Large intestine (tissue), 3 donors: ENCODE results near the gene EFCAB5. TPM values are rescaled to one million over a fixed set of nuclear protein-coding genes. Genes with fewer than 3 reads are reported as not detected.
A peak's percentile ranks its signal among the peaks of the same experiment; 100 is the strongest.

Experiments used
- DNase-seq, 2 donors: peaks; one replicate each; pipeline versions ENCODE4 v3.0.0 to v3.0.0-alpha.2; 2013
- H3K27ac ChIP-seq: one replicate; pipeline ENCODE4 v1.5.1; 2013; ENCODE audit warnings: low read length
- H3K27me3 ChIP-seq: 2 replicates; pipeline ENCODE4 v1.6.1; 2013; ENCODE audit warnings: low read length; ENCODE audit not compliant: control insufficient read depth, insufficient read depth
- H3K36me3 ChIP-seq: 2 replicates; pipeline ENCODE4 v1.6.1; 2013; ENCODE audit warnings: low read length; ENCODE audit not compliant: control insufficient read depth, insufficient read depth
- H3K4me1 ChIP-seq: one replicate; pipeline ENCODE4 v1.6.1; 2013; ENCODE audit warnings: low read length; ENCODE audit not compliant: control insufficient read depth, insufficient read depth
- H3K4me3 ChIP-seq: one replicate; pipeline ENCODE4 v1.5.1; 2013; ENCODE audit warnings: low read length
- H3K9me3 ChIP-seq: one replicate; pipeline ENCODE4 v1.6.1; 2013; ENCODE audit warnings: mild to moderate bottlenecking, low read depth, low read length, moderate library complexity; ENCODE audit not compliant: control insufficient read depth
- WGBS: methylation state at CpG from one replicate; pipeline ENCODE4 v1.1.5; 2013; ENCODE audit warnings: low lambda C conversion rate; ENCODE audit not compliant: insufficient coverage; 5-methylcytosine and 5-hydroxymethylcytosine counted together
- polyA plus RNA-seq: library from polyadenylated mRNA; unstranded; fragments of 120-200 nt; gene quantifications from one replicate; pipeline ENCODE4 v1.2.1, GENCODE V29; 2013

EFCAB5 gene
- polyA plus RNA-seq, 1 donor, result 1.5 TPM

DNA sequence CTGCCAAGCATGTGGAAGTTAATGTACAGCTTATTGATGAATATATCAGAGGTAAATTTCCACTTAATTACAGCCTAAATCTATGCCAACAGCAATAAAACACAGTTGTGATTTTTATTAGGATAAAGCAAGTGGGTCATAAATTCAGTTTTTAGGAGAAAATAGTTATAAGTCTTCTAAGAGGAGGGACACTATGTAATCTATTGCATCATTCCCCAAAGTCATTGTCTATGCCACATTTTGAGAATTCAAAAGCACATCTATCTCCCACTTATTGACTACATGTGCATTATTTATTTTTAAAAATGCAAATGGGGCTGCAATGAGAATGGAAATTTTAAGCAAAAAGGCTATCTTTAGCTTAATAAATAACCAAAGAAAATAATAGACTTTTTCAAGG is 151.5 kb downstream of the EFCAB5 start:
- Histone ChIP-seq H3K4me1 (no peaks in the 10 kb centered on the region), H3K27ac (no peak overlapping the region), H3K9me3 (no peaks in the 10 kb centered on the region), H3K27me3 (peaks cover 11% of the 10 kb centered on the region), H3K4me3 (no peak overlapping the region), H3K36me3 (no peaks in the 10 kb centered on the region)
- DNase-seq, result no peak

DNA sequence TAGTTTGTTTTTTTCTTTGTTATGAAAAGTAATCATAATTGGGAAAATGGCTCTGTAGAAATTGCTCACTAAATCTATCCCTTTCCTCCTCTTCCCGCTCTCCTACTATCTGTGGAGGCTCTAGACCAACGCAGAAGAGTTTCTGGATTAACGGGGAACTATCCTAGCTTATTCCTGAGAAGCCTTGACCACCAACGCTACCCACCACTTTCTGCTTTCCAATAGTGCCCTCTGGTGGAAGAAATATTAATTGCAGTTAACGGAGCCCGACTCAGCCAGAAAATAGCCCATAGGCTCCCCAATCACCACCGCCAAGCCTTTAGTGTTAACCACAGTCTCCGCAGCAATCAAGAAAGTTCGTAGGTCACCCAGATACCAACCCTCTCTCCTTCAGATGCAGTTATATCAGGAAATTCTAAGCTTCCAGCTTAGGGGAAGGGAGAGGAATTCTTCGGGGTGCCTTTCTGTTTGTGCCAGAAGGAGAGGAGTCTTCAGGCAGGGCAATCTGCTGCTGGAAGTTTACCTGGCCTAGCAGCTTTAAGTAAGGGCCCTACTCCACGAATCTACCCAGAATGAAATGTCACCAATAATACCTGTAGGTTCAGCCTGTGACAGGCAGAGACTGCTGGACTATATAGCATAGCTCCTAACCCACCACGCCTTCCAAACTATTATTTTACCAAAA is 152.2 kb downstream of the EFCAB5 start:
- no peak overlapping the region for H3K4me3 ChIP-seq
- peak; percentile 28 to 47 for DNase-seq
- peaks cover 11% of the 10 kb centered on the region for H3K27me3 ChIP-seq
- H3K4me1 ChIP-seq, result no peaks in the 10 kb centered on the region
- no peaks in the 10 kb centered on the region for H3K36me3 ChIP-seq
- H3K9me3 ChIP-seq, result no peaks in the 10 kb centered on the region
- H3K27ac ChIP-seq, result no peak overlapping the region
- WGBS, result no CpG with 5 or more reads among the region's 12 CpGs

DNA sequence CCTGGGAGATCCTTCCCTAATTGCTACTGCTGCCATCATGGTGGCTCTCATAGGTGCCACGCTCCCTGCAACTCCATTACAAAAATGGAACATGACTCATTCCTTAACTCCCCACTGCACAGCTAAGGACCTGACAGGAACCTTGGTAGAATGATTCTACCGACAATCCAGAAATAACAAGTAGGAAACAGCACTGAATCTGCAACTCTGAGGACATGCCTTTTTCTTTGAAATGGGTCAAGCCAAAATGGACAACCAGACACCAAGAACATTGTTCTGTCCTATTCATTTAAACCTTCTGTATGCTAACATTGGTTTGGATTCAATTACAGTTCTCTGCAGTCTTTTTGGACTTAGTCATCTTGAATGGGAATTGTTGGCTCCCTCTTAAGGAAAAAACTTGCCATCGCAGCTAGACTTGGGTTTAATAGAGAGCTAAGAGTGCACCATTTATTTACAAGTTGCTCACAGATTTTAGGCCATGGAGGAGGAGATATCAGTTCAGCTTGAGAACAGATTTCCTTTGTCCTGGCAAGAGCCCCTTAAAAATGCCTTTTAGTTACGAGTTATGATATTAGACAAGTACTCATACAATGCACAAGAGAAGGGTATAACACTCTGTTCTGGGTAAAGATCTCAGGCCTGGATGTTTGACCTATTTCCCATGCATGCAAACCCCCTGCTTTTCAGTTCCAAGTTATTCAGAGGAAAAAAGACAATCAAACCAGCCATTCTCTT is 154.2 kb downstream of the EFCAB5 start:
- Histone ChIP-seq H3K4me1 (no peaks in the 10 kb centered on the region), H3K4me3 (no peak overlapping the region), H3K27me3 (peaks cover 5% of the 10 kb centered on the region), H3K36me3 (no peaks in the 10 kb centered on the region), H3K9me3 (no peaks in the 10 kb centered on the region), H3K27ac (no peak overlapping the region)
- 100% methylated on average over 1 of the region's 4 CpGs for WGBS
- DNase-seq, result peak in 1 of 2 donors; percentile 36

DNA sequence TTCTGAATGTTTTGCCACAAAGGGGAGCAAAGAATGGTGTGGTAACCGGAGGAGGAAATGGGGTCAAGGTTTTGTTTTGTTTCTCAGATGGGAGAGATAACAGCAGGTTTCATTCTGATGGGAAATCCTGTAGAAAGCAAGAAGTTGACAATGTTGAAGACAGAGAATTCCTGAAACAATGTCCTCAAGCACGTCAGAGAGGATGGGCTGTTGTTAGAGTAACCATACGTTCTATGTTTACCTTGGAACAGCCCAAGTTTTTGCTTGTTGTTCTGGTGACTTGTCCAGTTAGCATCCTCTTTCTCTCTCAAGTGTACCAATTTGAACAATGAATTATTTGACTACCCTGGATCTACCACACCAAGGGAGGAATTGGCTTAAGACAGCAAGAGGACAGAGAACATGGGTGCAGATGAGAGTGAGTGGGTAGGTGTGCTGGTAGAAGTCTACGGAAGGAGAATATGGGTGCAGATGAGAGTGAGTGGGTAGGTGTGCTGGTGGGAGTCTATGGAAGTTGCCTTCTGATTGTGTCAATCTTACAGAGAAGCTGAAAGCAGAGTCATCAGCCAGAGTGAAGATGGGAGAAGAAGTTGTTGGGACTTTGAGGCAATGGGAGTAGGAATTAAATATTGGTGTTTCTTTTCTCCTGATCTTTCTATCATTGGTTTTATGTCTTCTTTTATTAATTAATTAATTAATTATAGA is 160.4 kb downstream of the EFCAB5 start:
- Histone ChIP-seq H3K27ac (no peak overlapping the region), H3K27me3 (no peaks in the 10 kb centered on the region), H3K4me3 (no peak overlapping the region), H3K4me1 (no peaks in the 10 kb centered on the region), H3K9me3 (no peaks in the 10 kb centered on the region), H3K36me3 (no peaks in the 10 kb centered on the region)
- 60% methylated on average over 1 of the region's 4 CpGs for WGBS
- no peak for DNase-seq

DNA sequence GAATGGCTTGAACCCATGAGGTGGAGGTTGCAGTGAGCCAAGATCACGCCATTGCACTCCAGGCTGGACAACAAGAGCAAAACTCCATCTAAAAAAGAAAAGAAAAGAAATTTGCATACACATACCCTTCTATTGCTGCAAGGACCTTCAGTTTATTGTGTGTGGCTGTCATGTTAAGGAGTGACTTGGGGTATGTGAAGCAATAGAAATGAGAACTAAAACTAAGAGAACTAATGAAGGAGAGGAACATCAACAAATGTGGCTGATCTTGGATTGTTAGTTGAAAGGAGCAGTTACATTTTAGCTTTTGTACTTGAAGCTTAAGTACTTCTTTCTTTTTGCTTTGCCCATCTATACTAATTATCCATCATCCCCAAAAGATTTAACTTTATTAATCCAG is 162.5 kb downstream of the EFCAB5 start:
- no peak for DNase-seq
- Histone ChIP-seq H3K4me3 (no peak overlapping the region), H3K9me3 (no peaks in the 10 kb centered on the region), H3K27me3 (no peaks in the 10 kb centered on the region), H3K4me1 (no peaks in the 10 kb centered on the region), H3K36me3 (no peaks in the 10 kb centered on the region), H3K27ac (no peak overlapping the region)
- WGBS, result no CpG with 5 or more reads among the region's 1 CpG

DNA sequence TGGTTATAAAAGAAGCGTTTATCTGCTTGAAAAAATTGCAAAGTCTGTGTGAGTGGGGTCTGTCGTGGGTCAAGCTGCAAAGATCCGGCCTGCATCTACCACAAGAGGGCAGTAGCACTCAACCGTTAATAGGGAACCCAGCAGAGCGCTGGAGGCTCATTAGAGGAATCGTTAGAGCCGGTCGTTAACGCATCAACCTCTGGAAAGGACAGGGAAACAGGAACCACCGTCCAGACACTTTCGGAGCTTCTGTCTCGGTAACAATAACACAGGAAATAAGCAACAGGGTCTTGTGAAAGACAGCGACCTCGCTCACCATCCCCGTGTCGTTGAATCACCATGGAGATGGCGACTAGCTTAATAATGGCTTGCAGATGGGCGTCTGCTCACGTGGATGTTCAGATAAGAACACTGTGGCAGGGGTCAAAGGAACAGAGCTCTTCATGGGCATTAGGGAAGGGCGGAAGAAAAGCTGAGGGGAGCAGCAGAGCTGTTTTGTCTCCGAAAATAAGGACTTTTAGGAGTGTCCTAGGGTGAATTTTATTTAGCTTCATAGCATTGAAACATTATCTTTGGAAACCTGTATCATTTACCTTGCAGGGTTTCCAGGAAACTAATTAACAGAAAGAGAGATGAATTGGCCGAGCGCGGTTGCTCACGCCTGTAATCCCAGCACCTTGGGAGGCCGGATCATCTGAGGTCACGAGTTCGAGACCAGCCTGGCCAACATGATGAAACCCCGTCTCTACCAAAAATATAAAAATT is 163.3 kb downstream of the EFCAB5 start:
- Histone ChIP-seq H3K9me3 (no peaks in the 10 kb centered on the region), H3K27ac (peak overlapping the region; percentile 62), H3K36me3 (no peaks in the 10 kb centered on the region), H3K4me3 (peak overlapping the region; percentile 44), H3K27me3 (no peaks in the 10 kb centered on the region), H3K4me1 (no peaks in the 10 kb centered on the region)
- 0% methylated on average over 1 of the region's 29 CpGs for WGBS
- peak; percentile 86 to 96 for DNase-seq

DNA sequence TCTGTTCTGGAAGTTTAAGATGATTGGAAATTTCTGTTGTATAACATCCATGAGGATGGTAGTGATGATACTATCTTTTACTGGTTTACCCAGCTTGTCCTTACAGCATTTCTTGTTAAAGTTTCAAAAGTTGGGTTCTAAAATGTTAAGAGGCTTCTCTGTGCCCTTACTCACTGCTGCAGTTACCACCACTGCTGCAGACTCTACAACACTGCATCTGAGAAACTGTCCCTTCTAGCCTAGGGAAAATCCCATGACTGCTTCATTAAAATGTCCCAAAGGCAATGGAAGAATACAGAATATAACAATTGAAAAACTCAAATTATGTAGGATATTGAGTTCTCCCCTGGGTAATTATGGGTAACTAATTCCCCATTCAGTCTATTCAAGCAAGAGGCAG is 171.4 kb downstream of the EFCAB5 start:
- Histone ChIP-seq H3K27ac (no peak overlapping the region), H3K4me1 (peaks cover 1% of the 10 kb centered on the region), H3K4me3 (no peak overlapping the region), H3K36me3 (no peaks in the 10 kb centered on the region), H3K9me3 (no peaks in the 10 kb centered on the region), H3K27me3 (no peaks in the 10 kb centered on the region)
- no peak for DNase-seq

DNA sequence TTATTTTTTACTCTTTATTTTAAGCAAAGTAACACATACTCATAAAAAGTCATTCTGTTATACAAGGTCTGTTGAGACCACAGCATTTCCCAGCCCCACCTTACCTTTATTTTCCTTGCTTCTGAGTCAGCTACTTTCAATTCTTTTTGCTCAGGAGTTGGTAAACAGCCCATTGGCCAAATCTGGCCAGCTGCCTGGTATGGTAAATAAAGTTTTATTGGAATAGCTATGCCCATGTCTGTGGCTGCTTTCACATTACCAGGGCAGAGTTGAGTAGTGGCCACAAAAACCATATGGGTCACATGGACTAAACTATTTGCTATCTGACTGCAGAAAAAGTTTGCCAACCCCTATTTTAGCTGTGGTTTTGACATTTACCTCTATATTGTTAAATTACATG is 171.8 kb downstream of the EFCAB5 start:
- H3K9me3 ChIP-seq, result no peaks in the 10 kb centered on the region
- H3K27me3 ChIP-seq, result no peaks in the 10 kb centered on the region
- H3K4me3 ChIP-seq, result no peak overlapping the region
- H3K4me1 ChIP-seq, result peaks cover 5% of the 10 kb centered on the region
- H3K27ac ChIP-seq, result no peak overlapping the region
- DNase-seq, result no peak
- no peaks in the 10 kb centered on the region for H3K36me3 ChIP-seq

DNA sequence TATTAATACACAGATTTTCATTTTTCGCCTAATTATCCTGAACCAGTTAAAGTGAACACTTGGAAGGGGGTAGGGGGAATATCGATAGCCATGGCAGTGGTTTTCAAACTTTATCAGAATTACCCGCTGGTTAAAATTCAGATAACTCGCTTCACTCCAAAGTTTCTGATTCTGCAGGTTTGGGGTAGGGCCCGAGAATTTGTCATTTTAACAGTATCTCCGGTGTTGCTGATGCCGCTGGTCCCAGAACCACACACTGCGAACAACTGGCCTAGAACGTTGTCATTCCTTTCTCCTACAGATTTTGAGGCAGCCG is 174.9 kb downstream of the EFCAB5 start:
- Histone ChIP-seq H3K9me3 (no peaks in the 10 kb centered on the region), H3K27me3 (no peaks in the 10 kb centered on the region), H3K4me1 (peaks cover 5% of the 10 kb centered on the region), H3K36me3 (no peaks in the 10 kb centered on the region), H3K4me3 (peak overlapping the region; percentile 70), H3K27ac (peak overlapping the region; percentile 93)
- WGBS, result 50% methylated on average over 2 of the region's 10 CpGs
- DNase-seq, result no peak

DNA sequence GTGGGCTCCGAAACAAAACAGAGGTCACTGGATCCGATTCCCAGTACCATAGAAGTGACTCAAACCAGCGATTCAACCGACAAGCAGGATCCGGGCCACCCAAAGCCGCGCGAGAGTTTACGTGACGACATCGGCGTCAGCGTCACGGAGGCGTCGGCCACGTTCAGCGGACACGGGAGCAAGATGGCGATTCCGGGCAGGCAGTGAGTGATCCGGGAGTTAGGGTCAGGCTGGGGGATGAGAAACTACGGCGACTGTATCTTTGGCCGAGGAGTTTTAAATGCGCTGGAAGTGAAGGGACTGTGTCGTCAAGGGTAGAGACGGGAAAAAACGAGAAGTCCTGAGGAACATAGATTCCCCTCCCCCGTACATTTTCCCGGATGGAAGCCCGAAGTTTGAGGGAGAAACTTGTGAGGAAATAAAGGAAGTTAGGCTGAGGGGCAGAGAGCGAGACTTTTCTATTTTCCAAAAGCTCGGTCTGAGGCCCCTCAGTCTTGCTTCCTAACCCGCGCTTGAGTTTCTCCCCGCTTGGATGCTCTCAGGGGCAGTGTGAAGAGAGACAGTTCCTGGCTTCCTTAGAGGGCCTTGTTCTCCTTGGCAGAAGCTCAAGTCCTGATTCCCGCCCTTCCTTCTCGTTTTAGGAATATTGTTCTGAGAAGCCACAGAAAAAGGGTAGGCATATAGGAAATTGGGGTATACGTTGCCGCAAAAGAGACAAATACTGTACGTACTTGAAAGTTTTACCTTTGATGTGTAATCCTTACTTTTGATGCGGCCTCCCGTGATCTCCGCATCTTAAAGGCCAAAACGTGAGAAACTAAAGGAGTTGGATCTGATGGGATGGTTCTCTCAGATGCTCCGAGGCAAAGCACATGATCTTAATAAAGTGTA is 175.5 kb downstream of the EFCAB5 start, which contains the start of gene NSRP1:
NSRP1 (plus strand) TSS at position 156 of the 891 bp plus-strand sequence; CDS start at position 184, 28 bp downstream.
- Histone ChIP-seq H3K9me3 (no peaks in the 10 kb centered on the region), H3K27me3 (no peaks in the 10 kb centered on the region), H3K4me3 (peak within 1 kb of the TSS; percentile 70), H3K4me1 (peaks cover 5% of the 10 kb centered on the region), H3K27ac (peak within 1 kb of the TSS; percentile 93), H3K36me3 (no peaks in the 10 kb centered on the region)
- WGBS, result 0% methylated on average over 3 of the region's 47 CpGs
- DNase-seq, result peak; percentile 95 to 96
